Measurements from ENCODE around the gene SENP2.
"Not testable (repeated sequence)": the region's sequence is repeated elsewhere in the genome, so short reads cannot be mapped to it uniquely, and the experiment has no call there.

The SENP2 gene

GRCh38 chr3:185649414-185649813 is 63.3 kb downstream of the SENP2 start:
- no peak for DNase-seq

DNA sequence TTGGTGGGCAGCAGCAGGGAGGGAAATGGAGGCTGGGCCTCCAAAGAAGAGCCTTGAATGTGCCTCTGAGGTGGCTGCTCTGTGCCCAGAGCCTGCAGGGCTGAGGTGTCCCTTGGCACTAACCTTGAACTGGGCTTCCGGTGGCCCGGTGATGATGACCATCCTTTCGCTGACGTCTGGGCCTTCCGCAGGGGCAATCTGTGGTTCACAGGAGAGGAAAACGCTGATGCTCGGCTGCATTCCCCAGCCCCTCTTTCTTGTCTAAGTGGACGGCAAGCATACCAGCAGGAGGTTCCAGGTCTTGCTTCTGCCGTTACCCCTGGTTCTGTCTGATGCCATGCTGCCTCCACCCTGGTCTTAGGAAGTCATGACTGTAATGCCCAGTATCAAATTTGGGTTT is 65.9 kb downstream of the SENP2 start:
- no peak for DNase-seq

- DNase-seq: no peak
Measured at GRCh38 chr3:185653949-185654757, 68.1 kb downstream of the SENP2 start.

DNA sequence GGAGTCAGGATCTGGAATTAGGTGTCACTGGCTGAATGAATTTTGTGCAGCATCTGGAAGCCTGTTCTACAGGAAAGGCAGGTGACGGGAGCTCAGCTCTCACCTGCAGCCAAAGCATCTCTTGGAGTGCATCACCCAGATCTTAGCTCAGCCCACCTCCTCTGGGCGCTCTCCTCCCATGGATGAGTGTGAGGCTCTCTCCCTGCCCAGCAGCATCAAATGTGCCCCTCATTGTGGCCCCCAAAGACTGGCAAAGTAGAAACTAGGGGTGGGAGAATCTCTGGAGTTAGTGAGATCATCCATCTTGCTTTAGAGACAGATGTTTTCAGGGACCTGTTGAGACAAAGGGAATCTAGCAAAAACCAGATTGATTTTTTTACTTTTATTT is 68.7 kb downstream of the SENP2 start:
- DNase-seq: no peak

- no peak for DNase-seq
Measured at GRCh38 chr3:185655426-185656320, 69.6 kb downstream of the SENP2 start.

DNA sequence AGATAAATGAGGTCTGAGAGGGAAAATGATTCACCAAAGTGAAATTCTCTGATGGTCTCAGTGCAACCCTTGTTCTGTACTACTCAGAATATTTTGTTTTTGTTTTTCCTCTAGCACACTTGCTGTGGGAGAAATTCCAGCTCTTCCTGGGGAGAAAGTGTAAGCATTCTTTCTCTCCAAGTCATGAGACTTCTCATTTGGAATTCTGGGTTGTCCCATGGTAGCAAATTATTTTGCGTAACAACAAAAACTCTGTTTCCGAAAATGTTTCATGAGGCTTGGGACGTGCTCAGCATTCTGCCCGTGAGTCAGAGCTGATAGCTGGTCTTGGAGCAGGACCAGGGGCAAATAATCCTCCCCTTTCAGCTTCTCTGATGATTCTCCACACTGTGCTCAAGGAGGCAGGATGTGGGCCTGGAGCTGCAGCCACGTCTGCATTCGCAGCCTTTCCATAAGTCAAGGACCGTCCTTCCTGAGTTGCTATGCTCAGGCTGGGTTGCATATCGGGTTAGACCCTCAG is 70.3 kb downstream of the SENP2 start:
- no peak for DNase-seq

DNA sequence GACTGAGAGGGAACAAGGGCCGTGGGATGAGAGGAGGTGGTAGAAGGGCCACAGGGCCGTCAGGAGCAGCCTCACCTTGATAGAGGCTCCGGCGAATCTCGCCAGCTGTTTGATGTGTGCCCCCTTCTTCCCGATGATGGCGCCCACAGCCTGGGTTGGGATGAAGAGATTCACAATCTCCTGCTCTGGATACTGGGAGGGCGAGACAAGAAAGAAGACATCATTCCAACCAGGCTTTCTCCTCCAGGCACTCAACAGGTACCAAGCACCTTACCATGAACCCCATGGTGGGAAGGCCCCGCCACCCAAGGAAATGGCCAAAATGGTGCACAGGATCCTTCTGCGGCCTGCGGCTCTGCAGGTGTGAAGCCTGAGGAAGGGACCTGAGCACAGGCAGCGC is 71.1 kb downstream of the SENP2 start:
- no peak for DNase-seq

DNA sequence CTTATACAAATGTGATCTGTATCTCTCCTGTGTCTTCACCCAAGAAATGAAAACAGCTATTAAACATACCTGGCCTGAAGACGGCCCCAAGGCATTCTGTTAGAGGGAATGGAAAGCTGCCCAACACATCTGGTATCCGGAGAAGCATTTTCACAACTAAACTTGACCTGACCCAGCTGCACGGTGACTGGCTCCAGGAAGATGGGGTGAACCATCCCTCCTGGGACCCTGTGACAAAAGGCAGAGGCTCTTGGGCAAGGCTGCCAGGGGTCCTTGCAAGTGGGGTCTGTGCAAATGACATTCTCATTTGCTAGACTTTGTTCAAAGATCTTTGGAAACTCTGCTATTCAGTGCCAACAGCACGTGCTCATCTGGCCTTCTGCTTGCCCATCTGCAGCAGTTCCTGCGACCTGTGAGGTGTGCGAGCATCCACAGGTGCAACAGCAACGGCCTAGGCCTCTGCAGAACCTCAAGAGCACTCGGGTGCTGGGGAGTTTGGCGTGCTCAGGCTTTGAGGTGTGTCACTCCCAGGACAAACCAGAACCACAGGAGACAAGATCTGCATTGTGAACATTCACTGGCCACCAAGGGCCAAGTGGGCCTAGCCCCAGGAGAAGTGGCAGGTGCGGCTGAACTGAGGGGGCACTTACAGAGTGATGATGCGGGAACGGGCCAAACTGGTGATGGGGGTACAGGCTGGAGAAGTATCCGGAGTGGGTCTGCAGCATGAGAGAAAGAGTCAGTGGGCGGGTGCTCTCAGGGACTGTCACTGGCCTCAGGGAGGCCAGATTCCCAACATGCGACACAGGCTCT is 71.8 kb downstream of the SENP2 start:
- no peak for DNase-seq

DNA sequence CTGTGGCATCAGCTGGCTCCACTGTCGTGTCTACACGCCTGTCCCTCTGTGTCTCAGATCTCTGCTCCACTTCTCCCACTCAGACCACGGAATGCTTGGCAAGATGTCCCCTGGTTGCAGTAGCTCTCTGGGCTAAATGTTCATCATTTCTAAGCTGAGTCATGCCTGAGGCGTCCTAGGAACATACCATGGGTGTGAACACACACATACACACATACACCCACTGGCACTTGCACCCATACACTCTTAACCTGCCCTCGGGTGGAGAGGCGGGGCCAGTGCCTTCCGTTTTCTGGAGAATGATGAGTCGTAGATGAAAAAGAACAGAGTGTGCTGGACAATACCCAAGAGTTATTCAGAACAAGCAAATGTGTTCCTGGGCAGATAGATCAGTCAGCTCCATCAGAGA is 72.4 kb downstream of the SENP2 start:
- DNase-seq: no peak

DNA sequence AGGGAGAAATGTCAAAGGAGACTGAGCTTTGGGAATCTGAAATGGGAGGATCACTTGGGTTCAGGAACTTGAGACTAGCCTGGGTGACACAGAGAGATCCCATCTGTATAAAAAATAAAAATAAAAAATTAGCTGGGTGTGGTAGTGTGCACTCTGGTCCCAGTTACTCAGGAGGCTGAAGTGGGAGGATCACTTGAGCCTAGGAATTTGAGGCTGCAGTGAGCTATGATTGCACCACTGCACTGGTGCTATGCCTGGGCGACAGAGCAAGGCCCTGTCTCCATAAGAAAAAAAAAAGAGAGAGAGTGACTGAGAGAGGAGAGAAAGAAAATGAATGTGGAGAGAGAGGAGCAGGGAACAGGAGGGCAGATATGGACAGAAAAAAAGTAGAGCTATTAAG is 72.8 kb downstream of the SENP2 start:
- no peak for DNase-seq

DNA sequence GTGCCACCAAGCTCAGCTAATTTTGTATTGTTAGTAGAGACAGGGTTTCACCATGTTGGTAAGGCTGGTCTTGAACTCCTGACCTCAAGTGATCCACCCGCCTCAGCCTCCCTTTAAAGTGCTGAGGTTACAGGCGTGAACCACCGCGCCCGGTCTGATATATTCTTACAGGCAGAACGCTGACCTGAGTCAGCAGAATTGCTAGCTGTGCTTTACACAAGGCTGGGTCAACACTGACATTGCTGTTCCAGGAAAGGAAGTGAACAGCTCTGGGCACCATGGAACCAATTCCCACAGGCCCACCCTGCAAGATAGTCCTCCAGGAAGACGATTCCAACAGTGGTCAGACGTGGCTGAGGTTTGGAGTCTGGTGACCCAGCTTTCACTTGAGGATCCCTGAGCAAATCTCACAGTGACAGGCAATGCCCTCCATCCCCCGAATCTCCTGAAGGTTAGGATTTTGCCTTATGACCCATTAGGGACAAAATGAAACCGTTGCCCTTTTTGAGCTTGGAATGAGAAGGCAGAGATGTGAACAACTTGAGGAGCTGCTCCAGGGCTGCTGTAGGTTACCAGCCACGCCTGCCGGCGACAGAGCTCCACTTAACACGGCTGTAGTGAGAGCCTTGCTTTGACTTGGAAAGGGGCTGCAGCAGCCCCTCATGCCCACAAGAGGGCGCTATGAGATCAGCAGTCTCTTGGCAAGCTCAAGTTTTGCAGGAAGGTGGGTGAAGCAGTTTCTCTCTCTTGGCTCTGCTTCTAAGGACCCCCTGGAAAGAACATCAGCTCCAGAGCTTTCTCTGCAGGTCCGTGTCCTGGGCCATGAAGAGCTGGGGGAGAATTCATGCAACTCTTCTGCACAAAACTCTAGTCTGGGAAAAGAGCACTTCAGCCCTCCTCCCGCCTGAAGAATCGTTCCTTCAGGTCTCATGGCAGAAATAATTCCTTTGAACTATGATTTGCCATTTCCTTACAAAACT is 74.1 kb downstream of the SENP2 start:
- peak; percentile 86 for DNase-seq

GRCh38 chr3:185661296-185661695 is 75.2 kb downstream of the SENP2 start:
- DNase-seq: not testable (repeated sequence)

GRCh38 chr3:185661772-185662171 is 75.7 kb downstream of the SENP2 start:
- no peak for DNase-seq

DNA sequence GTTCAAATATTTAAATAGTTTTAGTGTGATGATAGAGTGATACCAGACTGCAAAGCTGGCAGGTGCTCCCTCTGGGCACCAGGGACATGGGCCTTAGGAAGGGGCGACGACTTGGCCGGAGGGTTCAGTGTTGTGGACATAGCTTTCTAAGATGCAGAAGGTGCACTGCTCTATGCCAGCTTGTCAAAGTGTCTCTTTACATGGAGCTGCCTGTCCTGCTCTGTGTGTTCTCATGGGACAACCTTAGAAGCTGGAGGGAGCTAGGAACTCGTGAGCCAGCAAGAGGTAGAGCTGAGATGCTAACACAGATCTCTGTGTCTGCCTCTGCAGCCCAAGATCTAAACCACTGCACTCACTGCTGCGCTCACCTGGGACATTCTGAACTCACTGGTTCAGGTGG is 77.8 kb downstream of the SENP2 start:
- DNase-seq: no peak

DNA sequence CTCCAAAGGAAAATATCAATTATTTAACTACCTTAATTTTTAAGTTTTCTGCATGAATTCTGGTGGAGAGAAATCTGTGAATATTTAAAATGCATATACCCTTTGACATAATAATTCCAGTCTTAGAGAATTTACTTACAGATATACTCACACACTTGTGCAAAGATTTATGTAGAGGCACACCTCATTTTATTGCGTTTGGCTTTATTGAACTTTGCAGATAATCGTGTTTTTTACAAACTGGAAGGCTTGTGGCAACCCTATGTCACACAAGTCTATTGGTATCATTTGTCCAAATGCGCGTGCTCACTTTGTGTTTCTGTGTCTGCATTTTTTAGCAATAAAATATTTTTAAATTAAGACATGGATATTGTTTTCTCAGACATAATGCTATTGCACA is 81.5 kb downstream of the SENP2 start:
- DNase-seq: no peak

DNA sequence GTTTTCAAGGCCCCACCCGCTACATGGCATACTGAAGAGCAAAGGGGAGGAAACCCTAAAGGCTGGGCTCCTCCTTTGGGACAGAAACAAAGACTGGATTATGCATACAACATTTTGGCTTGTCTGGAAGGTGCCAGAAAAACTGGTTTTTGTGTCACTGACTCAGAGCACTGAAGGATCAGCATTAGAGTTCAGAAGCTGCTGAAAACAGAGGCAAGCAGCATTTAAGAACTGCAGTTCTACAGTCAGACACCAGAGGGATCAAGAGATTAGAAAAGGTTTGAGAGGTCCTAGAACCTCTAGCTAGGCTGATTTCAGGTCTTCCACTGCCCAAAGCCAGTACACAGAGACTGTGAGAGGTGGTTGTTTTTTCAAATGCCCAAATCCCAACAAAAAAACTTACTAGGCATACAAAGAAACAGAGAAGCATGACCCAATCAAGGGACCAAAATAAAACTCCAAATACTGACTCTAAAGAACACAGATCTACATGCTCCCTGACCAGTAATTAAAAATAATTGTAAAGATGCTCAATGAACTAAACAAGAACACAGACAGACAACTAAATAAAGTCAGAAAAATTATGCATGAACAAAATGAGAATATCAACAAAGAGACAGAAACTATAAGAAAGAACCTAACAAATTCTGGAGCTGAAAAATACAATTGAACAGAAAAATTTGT is 91.2 kb downstream of the SENP2 start:
- DNase-seq: peak; percentile 41

GRCh38 chr3:185678027-185678426 is 91.9 kb downstream of the SENP2 start:
- no peak for DNase-seq

DNA sequence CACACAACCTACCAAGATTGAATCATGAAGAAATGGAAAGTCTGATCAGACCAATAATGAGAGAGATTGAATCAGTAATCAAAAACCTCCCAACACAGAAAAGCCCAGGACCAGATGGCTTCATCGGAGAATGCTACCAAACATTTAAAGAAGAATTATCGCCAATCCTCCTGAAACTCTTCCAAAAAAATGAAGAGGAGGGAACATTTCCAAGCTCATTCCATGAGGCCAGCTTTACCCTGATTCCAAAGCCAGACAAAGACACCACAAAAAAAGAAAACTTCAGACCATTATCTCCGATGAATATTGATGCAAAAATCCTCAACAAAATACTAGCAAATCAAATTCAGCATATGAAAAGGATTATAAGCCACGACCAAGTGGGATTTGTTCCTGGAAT is 94.1 kb downstream of the SENP2 start:
- DNase-seq: no peak
